WI38 (cell line): Measurements from ENCODE around the gene ALK.

Experiments
- H3K4me3 ChIP-seq: 2 replicates; pipeline ENCODE4 v1.5.1; 2011; ENCODE audit warnings: low read depth, mild to moderate bottlenecking, control low read depth, low read length
- TF ChIP-seq, protein P1 (sequence below): IDR thresholded peaks from 2 replicates; pipeline ENCODE4 v1.5.1; 2012; ENCODE audit warnings: low read depth, mild to moderate bottlenecking, control low read depth, low read length

Gene ALK

DNA sequence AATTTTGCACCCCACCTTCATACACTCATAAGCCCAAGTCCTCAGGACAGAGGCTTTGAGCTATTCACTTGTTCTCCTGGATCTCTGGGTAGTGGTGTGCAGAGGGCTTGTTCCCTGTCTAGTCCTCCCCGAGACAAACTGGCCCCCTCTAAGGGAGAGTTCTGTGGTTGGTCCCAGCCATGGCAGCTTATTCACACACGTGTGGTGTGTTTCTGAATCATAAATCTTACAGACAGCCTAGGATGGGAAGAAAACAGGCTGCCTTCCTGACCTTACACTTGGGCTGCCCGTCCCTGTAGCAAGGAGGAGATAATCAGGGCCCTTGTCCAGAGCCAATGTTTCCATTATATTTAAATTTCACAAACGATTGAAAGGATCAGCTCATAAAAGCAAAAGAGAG, 551.2 kb downstream of the ALK start:
- H3K4me3 ChIP-seq = no peak overlapping the region
- TF ChIP-seq, protein P1, sequence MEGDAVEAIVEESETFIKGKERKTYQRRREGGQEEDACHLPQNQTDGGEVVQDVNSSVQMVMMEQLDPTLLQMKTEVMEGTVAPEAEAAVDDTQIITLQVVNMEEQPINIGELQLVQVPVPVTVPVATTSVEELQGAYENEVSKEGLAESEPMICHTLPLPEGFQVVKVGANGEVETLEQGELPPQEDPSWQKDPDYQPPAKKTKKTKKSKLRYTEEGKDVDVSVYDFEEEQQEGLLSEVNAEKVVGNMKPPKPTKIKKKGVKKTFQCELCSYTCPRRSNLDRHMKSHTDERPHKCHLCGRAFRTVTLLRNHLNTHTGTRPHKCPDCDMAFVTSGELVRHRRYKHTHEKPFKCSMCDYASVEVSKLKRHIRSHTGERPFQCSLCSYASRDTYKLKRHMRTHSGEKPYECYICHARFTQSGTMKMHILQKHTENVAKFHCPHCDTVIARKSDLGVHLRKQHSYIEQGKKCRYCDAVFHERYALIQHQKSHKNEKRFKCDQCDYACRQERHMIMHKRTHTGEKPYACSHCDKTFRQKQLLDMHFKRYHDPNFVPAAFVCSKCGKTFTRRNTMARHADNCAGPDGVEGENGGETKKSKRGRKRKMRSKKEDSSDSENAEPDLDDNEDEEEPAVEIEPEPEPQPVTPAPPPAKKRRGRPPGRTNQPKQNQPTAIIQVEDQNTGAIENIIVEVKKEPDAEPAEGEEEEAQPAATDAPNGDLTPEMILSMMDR = no peak

DNA sequence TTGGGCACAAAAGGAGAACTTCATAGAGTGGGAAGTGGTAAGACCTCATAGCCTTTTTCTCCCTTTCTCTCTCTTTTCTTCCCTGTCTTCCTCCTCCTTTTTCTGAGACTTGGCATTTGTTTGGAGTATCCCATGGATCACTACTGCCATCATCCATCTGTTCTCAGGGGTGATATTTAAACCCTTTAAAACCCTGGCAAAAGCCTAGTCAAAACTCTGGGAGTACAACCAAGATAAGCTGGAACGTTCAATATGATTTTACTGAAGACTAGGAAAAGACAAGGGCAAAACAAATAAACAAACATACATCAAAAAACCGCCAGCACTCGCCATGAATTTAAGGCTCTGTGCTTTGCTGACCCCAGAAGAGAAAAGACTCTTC, 552.7 kb downstream of the ALK start:
- TF ChIP-seq, protein P1 = no peak
- H3K4me3 ChIP-seq = no peak overlapping the region

DNA sequence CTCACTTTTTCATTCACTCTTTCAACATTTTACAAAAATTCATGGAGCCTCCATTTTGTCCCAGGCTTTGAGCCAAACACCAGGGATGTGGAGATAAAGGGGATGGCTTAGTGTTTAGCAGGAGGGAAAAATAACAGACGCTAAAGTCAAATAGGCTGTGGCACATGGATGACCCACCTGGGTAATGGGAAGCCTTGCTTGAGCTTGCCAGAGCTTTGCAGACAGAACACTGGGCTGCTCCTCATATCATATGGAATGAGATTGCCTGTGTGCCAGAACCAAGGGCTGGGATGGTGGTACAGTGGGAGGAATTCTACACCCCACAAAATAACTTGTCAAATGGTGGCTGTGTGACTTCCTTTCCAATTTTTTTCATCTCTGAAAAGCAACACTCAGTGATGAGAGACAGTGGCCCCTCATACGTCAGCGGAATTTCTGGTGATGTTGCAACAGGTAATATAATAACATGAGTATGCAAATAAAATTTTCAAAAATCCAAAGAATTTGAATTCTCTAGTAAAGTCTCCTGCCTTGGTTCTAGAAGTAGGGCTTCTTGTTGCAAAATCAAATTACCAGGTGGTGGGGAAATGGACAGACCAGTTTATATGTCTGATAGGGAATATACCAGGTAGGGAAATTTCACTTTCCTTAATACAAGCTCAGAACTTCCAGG, 553.3 kb downstream of the ALK start:
- TF ChIP-seq, protein P1 = no peak

DNA sequence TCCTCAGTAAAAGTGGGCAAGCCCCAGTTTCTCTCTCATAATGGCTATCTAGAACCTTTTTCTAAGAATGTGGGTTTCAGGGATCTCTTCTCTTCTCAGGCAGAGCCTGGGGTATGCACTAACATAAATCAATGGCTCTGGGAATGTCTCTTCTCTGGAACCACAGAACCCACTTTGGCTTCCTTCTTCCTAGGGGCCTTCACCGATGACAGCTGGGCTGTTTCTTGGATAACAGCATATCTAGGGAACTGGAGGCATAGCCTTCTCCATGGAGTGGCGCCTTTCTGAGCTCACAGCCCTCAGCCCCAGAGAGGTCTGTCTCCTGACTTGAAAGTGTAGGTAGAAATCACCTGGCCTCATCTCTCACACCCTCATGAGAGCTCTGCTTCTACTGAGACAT, 558.3 kb downstream of the ALK start:
- TF ChIP-seq, protein P1 = no peak
- no peak overlapping the region for H3K4me3 ChIP-seq

More for the DNA sequence above, 553.3 kb downstream of the ALK start:
- H3K4me3 ChIP-seq = no peak overlapping the region

DNA sequence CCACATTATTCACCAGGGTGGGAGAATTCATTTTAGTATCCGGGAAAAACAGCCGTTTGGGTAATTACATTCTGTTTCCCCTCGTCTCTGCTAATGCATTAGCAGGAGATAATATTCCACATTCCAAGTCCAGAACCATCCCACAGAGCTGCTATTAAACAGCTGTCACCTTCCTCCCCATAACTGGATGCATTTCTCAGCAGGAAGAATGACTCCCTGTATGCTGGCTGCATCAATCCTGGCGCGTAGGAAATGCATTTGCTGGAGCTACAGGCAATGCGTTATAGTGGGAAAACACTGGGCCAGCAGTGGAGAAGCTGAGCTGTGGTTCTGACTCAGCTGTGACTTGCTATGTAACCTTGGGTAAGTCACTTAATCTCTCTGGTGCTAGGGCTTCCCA, 560.2 kb downstream of the ALK start:
- no peak overlapping the region for H3K4me3 ChIP-seq
- TF ChIP-seq, protein P1 = no peak

DNA sequence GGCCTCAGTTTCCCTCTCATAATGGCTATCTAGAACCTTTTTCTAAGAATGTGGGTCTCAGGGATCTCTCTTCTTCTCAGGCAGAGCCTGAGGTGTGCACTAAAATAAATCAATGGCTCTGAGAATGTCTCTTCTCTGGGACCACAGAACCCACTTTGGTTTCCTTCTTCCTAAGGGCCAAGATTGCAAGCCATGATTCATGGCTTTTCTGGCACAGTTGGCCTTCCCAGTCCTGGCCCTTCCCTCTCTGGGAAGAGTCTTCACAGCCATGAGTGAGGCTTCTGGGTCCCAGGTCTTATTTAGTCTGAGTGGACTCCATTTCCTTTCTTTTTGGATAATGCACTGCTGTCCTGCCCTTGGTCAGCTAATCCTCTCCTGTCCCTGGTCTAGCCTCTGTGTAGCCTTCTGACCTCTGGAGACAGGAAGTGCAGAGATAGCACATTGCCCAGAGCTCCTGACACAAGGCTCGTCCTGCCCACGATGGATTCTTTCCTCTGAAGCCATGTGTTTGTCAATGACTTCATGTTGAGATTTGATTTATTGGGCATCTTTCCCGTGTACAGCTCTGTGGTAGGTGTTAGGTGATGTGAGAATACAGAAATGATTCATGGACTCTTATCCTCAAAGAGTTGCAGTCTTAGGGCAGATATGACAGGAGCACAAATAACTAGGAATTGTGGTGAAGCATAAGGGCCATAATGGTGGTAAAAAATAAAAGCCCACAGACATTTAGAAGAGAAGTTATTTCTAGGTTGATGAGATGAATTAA, 561.2 kb downstream of the ALK start:
- TF ChIP-seq, protein P1 = no peak
- H3K4me3 ChIP-seq = no peak overlapping the region

DNA sequence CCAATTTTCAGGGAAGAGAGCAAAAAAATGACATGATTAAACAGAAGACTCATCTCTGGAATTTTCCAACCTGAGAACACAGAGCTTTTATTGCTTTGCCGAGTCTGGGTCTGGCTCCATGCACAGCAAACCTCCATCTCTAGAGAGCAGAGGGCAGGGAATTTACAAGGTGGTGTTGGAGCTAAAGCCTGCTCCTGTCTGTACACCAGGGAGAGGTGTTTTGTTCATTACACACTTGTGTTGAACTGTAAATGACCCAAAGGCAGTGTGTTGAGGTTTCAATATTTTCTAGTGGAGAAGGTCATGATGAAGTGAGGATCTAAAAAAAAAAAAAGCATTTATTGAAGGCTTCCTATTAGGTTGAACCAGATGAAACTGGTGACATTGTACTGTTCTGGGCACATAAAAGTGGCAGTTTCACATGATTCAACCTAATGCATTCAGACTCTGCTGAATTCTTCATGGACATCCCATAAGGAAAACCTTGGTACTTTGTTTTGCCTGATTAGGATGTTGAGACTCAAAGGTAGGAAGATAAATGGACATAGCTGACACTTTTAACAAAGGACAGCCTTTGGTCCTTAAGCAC, 567.9 kb downstream of the ALK start:
- H3K4me3 ChIP-seq = no peak overlapping the region
- TF ChIP-seq, protein P1 = no peak
